ENCODE measurements around the gene CRYGN. TPM values are rescaled to one million over a fixed set of nuclear protein-coding genes. Genes with fewer than 3 reads are reported as not detected.

The CRYGN gene
- total RNA-seq, 4 donors from 2014 or later = 0.19 TPM; not detected in 3

DNA sequence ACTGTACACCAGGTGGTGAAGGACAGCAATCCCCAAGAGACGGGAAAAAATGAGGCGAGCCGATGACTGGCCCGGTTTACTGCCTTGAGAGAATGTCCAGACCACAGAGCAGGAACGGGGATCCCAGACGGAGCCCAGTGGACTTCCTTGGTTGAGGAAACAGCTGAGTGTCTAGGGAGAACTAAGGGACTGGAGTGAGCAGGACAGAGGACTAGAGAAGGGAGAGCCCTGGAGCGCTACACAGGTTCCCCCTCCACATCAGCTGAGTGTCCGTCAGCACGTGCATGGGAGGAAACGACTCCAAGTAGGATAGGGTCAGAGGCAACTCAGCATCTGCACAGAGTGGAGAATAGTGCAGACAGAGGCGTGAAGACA lies 23.0 kb downstream of the CRYGN start:
- Histone ChIP-seq H3K4me1 (peaks cover 0 to 10% (median 0%) of the 10 kb centered on the region in 3 donors), H3K36me3 (no peaks in the 10 kb centered on the region), H3K27me3 (peaks cover 0 to 51% (median 0%) of the 10 kb centered on the region in 4 donors), H3K9me3 (peaks cover 0 to 19% (median 7%) of the 10 kb centered on the region in 3 donors), H3K4me3 (no peak overlapping the region), H3K27ac (peak overlapping the region in 1 of 4 donors; percentile 34)
- intact Hi-C loops (cut with DNase I) = no loop called here
- WGBS, 2 donors = 63 to 77% methylated on average over 11 of the region's 11 CpGs
- no peak for DNase-seq
- TF ChIP-seq, protein P1, sequence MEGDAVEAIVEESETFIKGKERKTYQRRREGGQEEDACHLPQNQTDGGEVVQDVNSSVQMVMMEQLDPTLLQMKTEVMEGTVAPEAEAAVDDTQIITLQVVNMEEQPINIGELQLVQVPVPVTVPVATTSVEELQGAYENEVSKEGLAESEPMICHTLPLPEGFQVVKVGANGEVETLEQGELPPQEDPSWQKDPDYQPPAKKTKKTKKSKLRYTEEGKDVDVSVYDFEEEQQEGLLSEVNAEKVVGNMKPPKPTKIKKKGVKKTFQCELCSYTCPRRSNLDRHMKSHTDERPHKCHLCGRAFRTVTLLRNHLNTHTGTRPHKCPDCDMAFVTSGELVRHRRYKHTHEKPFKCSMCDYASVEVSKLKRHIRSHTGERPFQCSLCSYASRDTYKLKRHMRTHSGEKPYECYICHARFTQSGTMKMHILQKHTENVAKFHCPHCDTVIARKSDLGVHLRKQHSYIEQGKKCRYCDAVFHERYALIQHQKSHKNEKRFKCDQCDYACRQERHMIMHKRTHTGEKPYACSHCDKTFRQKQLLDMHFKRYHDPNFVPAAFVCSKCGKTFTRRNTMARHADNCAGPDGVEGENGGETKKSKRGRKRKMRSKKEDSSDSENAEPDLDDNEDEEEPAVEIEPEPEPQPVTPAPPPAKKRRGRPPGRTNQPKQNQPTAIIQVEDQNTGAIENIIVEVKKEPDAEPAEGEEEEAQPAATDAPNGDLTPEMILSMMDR (IDR thresholded peaks at IDR 0.05) = no peak
- TF ChIP-seq POLR2A (IDR thresholded peaks at IDR 0.05) = no peak

DNA sequence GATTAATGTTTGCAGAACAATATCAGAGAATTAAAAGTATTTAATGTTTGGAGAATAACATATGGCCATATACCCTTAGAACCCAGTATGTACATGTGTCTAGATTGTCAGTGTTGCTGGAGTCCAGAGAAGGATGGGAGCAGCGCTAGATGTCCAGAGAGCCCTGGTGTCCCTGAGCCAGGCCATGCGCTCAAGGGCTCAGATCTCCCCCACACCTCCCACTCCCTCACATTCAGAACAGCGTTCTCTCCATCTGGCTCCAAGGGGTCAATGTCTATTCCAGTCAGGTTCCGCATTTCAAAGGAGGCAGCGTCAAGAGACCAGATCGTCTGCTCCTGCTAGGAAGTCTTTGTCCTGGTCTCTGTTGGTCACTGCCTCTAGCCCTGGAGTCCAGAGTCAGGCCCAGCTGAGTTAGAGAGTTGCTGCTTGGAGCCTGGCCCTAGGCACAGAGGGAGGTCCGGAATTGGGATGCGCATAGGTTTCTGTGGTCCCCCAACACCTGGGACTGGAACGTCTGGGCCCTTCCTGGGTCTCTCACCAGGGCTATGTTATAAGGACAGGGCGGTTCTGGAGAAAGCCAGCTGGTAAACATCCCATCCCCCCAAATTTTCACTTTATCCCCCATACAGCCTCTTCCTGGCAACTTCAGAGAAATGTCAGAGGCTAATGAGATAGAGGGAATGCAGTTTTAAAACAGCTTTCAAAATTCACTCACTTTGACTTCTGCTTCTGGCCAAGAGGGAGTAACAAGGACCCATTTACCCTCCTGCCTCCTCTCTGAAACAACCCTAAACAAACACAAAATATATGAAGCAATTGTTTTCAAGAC lies 23.6 kb downstream of the CRYGN start:
- 70 to 84% methylated on average over 3 to 6 of the region's 10 CpGs for WGBS, 2 donors
- no peak for DNase-seq
- intact Hi-C loops (cut with DNase I) = no loop called here
- Histone ChIP-seq H3K9me3 (peaks cover 0 to 16% (median 7%) of the 10 kb centered on the region in 3 donors), H3K27ac (peak overlapping the region in 2 of 4 donors; percentile 13 to 34), H3K4me1 (peaks cover 0 to 10% (median 0%) of the 10 kb centered on the region in 3 donors), H3K36me3 (no peaks in the 10 kb centered on the region), H3K4me3 (no peak overlapping the region), H3K27me3 (peaks cover 0 to 57% (median 0%) of the 10 kb centered on the region in 4 donors)
- no peak for TF ChIP-seq POLR2A (IDR thresholded peaks at IDR 0.05)
- TF ChIP-seq, protein P1 (IDR thresholded peaks at IDR 0.05) = no peak

DNA sequence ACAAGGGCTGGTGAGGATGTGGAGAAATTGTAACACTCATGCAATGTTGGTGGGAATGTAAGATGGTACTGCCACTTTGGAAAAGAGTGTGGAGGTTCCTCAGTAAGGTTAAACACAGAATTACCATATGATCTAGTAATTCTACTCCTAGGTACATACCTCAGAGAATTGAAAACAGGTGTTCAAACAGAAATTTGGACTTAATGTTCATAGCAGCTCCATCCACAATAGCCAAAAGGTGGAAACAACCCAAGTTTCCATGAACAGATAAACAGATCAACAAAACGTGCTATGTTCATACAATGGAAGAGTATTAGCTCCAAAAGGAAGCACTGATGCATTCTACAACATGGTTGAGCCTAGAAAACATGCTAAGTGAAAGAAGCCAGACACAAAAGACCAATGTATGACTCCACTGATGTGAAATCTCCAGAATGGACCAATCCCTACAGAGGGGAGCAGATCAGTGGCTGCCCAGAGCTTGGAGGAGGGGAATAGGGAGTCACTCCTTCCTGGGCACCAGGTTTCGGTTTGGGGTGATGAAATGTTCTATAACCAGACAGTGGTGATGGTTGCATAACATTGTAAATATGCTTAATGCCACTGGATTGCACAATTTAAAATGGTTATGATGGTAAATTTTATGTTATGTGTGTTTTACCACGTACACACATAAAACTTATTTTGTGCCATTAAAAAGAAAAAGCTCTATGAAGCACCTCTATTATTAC lies 24.4 kb downstream of the CRYGN start:
- Histone ChIP-seq H3K27me3 (peaks cover 3 to 65% (median 4%) of the 10 kb centered on the region in 4 donors), H3K9me3 (peaks cover 0 to 16% (median 7%) of the 10 kb centered on the region in 3 donors), H3K4me1 (peaks cover 0 to 13% (median 0%) of the 10 kb centered on the region in 3 donors), H3K27ac (no peak overlapping the region), H3K36me3 (no peaks in the 10 kb centered on the region), H3K4me3 (no peak overlapping the region)
- 37 to 43% methylated on average over 3 of the region's 3 CpGs for WGBS, 2 donors
- TF ChIP-seq, protein P1 (IDR thresholded peaks at IDR 0.05) = no peak
- no peak for TF ChIP-seq POLR2A (IDR thresholded peaks at IDR 0.05)
- intact Hi-C loops (cut with DNase I) = no loop called here
- no peak for DNase-seq

DNA sequence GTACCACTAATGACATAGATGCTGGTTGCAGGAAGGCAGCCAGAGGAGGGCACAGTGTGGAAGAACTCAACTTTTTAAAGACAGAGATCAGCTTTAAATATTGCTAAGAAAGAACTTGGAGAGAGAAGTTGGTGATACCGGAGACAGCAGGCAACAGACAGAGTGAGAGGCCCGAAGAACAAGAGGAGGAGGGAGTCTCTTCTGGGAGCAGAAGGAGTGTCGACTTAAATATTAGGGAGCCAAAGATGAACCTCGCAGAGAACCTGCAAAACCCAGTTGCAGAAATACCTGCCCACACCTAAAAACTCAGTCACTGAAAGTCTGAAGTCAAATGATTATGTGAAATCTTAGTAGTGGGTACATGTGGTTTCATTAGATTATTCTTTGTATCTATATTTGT lies 26.7 kb downstream of the CRYGN start:
- no peak for TF ChIP-seq POLR2A (IDR thresholded peaks at IDR 0.05)
- TF ChIP-seq, protein P1 (IDR thresholded peaks at IDR 0.05) = no peak
- Histone ChIP-seq H3K27ac (no peak overlapping the region), H3K36me3 (no peaks in the 10 kb centered on the region), H3K9me3 (no peaks in the 10 kb centered on the region), H3K4me3 (no peak overlapping the region), H3K4me1 (peaks cover 13 to 35% (median 13%) of the 10 kb centered on the region in 3 donors), H3K27me3 (peaks cover 13 to 88% (median 22%) of the 10 kb centered on the region in 4 donors)
- DNase-seq = no peak
- 78 to 83% methylated on average over 4 of the region's 4 CpGs for WGBS, 2 donors
- intact Hi-C loops (cut with DNase I) = no loop called here

DNA sequence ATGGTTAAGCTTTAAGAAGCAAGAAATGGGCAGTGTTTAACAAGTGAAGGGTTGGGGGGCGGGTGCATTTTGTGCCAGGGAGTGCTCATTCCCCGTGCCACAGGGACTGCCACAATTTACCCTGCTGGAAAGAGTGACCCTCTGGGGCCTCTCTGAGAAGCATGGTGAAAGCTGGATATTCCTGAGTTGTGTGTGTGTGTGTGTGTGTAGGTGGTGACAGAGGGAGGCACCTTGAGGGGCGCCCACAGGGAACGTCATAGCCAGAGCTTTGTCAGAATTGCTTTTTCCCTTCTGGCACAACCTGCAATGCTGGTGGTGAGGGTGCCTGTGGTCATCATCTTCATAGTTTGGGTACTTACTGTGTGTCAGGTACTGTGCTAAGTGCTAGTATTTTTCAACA lies 27.6 kb downstream of the CRYGN start:
- TF ChIP-seq, protein P1 (IDR thresholded peaks at IDR 0.05) = no peak
- no peak for TF ChIP-seq POLR2A (IDR thresholded peaks at IDR 0.05)
- WGBS, 2 donors = 55 to 86% methylated on average over 3 to 4 of the region's 4 CpGs
- intact Hi-C loops (cut with DNase I) = no loop called here
- no peak for DNase-seq
- no peaks in the 10 kb centered on the region for H3K9me3 ChIP-seq
- H3K27ac ChIP-seq = no peak overlapping the region
- H3K4me1 ChIP-seq = peaks cover 13 to 35% (median 13%) of the 10 kb centered on the region in 3 donors
- peaks cover 13 to 95% (median 22%) of the 10 kb centered on the region in 4 donors for H3K27me3 ChIP-seq
- no peaks in the 10 kb centered on the region for H3K36me3 ChIP-seq
- H3K4me3 ChIP-seq = no peak overlapping the region

All from esophagus squamous epithelium (tissue), 5 donors.